ENCODE results near the gene LRRC36.

Gene LRRC36, protein sequence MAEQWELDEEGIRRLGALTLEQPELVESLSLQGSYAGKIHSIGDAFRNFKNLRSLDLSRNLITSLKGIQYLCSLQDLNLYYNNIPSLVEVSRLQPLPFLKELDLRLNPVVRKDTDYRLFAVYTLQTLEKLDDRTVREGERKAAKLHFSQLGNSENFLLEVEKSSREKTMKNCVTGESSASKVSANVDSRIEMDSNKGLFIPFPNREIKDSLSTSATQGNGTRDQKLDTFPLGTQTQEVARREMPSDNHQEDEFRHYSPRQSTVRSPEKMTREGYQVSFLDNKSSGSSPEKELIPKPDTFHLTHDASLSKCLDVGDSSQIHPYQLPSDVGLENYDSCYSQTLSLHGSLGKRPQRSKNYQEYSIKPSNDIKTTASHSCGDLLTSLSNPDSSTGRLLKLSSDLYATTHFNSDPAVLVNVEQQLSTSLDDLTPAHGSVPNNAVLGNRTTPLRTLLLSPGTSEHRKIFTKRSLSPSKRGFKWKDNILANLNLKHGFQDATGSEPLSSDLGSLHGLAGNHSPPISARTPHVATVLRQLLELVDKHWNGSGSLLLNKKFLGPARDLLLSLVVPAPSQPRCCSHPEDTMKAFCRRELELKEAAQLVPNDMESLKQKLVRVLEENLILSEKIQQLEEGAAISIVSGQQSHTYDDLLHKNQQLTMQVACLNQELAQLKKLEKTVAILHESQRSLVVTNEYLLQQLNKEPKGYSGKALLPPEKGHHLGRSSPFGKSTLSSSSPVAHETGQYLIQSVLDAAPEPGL

GRCh38 chr16:67326472-67327309 is at the start of gene LRRC36, which contains the start of gene KCTD19:
Gene LRRC36, plus strand, starts transcription at chr16:67326815. Its CDS starts 48 bp downstream, at chr16:67326863.
Gene KCTD19, minus strand, starts transcription at chr16:67326741. Its CDS starts 34 bp downstream, at chr16:67326707.
- DNase-seq (ENCODE audit: low spot score): peak; percentile 19

- DNase-seq (ENCODE audit: low spot score): peak; percentile 71
Measured at GRCh38 chr16:67277294-67277998, 49.2 kb upstream of the LRRC36 start.

DNA sequence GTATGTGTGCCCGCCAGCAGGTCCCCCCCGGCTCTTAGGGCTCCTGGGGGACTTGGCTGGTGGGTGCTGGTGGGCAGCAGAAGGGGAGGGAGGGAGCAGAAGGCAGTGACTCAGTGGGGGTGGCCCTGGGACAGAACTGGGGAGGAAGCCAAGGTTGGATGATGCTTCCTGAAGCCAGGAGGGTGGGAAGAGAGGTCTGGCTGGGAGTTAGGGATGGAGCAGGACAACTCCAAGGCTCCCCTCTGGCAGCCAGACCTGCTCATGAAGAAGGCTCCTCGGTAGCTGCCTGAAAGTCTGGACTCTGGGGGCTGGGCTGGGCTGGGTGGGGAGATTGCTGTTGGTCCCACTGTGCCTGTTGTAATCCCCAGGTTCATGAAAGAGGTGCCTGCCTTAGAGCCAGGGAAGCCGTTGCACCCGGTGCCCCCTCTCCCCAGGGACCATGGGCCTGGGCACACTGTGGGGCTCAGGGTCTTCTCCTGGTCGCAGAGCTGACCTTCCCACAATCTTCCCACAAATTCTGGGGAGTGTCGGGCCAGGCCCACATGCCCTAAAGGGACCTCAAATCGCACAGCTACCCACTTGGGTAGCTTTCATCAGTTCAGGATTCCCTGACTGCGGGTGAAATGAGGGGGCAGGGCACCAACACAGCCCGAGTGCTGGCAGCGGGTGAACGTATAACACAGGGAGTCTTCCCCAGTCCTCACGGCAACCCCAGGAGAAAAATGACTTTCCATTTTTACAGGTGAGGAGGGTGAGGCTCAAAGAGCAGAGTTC is 48.4 kb upstream of the LRRC36 start:
- DNase-seq (ENCODE audit: low spot score): peak; percentile 5

- DNase-seq (ENCODE audit: low spot score): peak; percentile 31
Measured at GRCh38 chr16:67278773-67279295, 47.8 kb upstream of the LRRC36 start.

GRCh38 chr16:67279296-67280089 is 47.1 kb upstream of the LRRC36 start, which contains the start of gene PLEKHG4:
Gene PLEKHG4, plus strand, starts transcription at chr16:67279532. Its CDS starts 513 bp downstream, at chr16:67280045.
- peak; percentile 90 for DNase-seq (ENCODE audit: low spot score)

- no peak for DNase-seq (ENCODE audit: low spot score)
Measured at GRCh38 chr16:67280090-67281015, 46.3 kb upstream of the LRRC36 start.

DNA sequence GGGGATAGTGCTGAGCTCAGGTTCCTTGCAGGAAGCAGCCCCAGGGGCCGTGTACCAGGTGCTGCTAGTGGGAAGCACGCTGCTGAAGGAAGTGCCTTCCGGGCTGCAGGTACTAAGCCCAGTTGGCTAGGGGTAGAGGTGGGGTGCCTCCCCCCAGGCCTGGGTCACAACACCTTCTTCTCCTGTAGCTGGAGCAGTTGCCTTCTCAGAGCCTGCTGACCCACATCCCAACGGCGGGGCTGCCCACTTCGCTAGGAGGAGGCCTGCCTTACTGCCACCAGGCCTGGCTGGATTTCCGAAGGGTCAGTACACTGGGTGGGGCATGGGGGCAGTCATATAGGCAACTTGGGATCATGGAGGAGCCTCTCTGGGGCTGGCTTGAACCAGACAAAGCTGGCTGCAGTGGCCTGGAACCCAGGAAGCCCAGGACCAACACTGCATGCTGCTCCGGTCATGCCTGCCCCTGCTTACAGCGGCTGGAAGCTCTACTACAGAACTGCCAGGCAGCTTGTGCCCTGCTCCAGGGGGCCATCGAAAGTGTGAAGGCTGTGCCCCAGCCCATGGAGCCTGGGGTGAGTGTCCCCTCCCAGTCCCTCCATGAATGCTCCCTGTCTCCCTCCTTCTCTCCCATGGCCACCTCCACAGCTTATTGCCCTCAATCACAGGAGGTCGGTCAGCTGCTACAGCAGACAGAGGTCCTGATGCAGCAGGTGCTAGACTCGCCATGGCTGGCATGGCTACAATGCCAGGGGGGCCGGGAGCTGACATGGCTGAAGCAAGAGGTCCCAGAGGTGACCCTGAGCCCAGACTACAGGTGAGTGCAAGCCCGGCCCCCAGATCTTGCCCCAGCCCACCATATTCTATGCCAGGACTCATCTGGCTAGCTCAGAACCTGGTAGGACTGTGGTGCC is 44.8 kb upstream of the LRRC36 start:
- no peak for DNase-seq (ENCODE audit: low spot score)

DNA sequence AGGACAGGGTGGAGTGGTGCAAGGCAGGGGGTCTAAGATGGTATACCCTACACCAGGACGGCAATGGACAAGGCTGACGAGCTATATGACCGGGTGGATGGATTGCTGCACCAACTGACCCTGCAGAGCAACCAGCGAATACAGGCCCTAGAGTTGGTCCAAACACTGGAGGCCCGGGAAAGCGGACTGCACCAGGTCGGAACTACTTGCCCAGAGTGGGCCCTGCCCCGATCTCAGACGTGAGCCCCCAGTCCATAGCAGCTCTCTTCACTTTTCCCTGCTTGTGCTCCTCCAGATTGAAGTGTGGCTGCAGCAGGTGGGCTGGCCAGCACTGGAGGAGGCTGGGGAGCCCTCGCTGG is 44.2 kb upstream of the LRRC36 start:
- DNase-seq (ENCODE audit: low spot score): no peak

DNA sequence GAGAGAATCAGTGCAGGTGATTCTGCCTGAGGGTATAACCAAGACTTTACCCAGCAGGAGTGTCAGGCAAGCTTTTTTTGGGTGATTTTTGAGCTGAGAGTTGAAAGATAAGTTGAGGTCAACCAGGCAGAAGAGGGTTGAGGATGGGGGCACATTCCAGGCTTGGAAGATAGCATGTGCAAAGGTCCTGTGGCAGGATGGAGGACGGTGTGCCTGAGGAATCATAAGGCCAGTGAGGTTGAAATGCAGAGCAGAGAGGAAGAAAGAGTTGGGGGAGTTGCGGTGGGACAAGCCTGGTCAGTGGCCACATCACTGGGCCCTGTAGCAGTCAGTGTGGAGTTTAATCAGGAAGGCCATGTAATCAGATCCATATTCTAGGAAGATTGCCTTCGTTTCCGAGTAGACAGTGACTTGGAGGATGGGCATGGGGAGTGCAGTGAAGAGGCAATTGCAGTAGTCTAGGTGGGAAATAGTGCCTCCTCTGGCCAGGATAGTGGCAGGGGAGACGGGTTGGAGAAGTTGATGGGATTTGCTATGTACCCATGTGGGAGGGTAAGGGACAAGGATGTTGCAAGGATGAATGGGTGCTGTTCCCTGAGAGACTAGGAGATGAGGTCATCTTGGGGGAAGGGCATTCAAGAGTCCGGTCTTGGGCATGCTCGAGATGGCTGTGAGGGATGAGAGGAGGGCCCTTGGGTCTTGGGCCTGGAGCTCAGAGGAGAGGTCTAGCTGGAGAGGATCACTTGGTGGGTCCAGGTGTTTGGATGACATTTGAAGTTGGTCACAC is 43.4 kb upstream of the LRRC36 start:
- DNase-seq (ENCODE audit: low spot score): no peak

DNA sequence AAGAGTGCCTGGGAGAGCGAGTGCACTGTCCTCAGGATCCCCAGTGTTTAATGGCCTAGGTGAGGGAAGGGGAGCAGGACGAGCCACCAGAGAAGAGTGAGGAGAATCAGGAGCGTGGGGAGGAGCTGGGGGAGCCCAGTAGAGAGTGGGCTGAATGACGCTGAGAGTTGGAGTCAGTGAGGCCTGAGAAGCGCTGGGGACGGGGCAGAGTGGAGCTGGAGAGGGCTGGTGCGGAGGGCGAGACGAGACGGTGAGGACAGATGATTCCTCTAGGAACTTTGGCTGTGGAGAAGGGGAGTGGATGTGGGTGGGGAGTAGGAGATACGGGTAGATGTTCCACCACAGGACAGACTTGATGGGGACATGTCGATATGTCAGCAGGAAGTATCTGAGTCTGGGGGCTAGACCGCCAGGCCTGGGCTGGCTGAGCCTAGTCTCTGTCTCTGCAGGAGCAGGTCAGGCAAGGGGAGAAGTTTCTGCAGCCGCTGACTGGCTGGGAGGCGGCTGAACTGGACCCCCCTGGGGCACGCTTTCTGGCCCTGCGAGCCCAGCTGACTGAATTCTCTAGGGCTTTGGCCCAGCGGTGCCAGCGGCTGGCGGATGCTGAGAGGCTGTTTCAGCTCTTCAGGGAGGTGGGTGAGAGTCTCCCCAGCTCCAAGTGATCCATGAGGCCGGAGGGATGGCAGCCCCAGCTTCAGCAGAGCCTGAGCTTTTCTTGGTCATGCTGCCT is 42.6 kb upstream of the LRRC36 start:
- DNase-seq (ENCODE audit: low spot score): no peak

DNA sequence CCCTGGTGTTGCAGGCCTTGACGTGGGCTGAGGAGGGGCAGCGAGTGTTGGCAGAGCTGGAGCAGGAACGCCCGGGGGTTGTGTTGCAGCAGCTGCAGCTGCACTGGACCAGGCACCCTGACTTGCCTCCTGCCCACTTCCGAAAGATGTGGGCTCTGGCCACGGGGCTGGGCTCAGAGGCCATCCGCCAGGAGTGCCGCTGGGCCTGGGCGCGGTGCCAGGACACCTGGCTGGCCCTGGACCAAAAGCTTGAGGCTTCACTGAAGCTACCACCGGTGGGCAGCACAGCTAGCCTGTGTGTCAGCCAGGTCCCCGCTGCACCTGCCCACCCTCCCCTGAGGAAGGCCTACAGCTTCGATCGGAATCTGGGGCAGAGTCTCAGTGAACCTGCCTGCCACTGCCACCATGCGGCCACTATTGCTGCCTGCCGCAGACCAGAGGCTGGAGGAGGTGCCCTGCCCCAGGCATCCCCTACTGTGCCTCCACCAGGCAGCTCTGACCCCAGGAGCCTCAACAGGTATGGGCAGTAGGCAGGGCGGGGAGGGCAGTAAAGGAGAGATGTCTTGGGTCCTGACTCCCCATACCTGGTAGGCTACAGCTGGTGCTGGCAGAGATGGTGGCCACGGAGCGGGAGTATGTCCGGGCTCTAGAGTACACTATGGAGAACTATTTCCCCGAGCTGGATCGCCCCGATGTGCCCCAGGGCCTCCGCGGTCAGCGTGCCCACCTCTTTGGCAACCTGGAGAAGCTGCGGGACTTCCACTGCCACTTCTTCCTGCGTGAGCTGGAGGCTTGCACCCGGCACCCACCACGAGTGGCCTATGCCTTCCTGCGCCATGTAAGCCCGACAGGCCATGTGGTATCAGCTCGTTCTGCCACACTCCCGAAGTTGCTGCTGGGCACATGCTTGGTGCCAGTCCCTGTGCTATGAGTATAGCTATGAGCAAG is 41.6 kb upstream of the LRRC36 start:
- DNase-seq (ENCODE audit: low spot score): peak; percentile 10

GRCh38 chr16:67286441-67287235 is 40.0 kb upstream of the LRRC36 start:
- no peak for DNase-seq (ENCODE audit: low spot score)

GRCh38 chr16:67287960-67288359 is 38.7 kb upstream of the LRRC36 start:
- DNase-seq (ENCODE audit: low spot score): no peak

DNA sequence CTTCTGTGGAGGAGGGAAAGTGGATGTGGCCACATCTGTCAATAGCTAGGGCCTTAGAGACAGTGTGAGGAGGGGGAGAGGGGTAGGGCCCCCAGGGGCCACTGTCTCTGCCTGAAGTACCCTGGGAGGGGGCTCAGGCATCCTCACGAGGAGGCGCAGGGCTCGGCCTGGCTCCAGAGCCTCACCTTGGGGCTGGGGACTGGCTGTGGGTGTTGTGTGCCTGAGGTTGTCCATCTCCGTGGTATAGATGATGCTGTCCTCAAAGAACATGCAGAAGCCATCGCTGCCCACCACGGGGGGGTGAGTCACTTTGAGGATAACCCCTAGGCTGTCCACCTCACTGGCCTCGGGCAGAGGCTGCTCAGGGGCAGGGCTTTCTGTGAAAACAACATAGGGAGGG is 35.2 kb upstream of the LRRC36 start:
- no peak for DNase-seq (ENCODE audit: low spot score)
